ENCODE data around the gene TRAK2. TPM values are rescaled to one million over a fixed set of nuclear protein-coding genes. Genes with fewer than 3 reads are reported as not detected.

The TRAK2 gene
- total and polyA plus RNA-seq, 9 of the 15 experiments (the other 6 are each of a cell fraction or from before 2014, with no cell fraction given): 3.4 to 10.4 (median 7.3) TPM

- TF ChIP-seq L3MBTL2 (IDR thresholded peaks at IDR 0.05) (no peak), SRSF1 (IDR thresholded peaks at IDR 0.05; ENCODE audit: low read depth, low read length) (no peak), POLR2AphosphoS5 (IDR thresholded peaks at IDR 0.05; ENCODE audit: control insufficient read depth, insufficient read depth, low read depth, low read length) (no peak), CSDE1 (IDR thresholded peaks at IDR 0.05) (no peak)
Measured at GRCh38 chr2:201404699-201405280, 46.5 kb downstream of the TRAK2 start (continued).

DNA sequence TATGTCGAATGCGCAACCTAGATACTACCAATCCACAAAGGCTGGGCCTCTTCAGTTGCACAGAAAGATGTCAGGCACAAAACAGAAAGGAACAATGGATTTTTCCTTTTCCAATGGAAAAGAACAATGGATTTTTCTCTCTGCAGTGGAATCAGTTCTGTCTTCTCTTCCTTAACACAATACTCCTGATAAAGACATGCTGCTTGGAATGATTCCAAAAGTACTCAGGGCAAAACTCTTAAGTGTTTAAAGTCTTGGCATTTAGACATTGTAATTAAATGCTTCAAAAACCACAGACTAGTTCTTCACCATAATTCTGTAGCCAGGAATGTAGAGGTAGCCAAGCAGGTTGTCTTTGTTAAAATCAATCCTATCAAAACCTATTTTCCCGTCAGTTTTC lies 47.4 kb downstream of the TRAK2 start:
- 58% methylated on average over 3 of the region's 3 CpGs for WGBS (ENCODE audit: insufficient coverage, low coverage, missing lambda C conversion rate)
- POLR2A ChIA-PET: interaction anchor here (1.4 to 1.9 kb wide), 3 partner anchors 8 to 11 kb away, joined by 5 read pairs; no protein-coding TSS in a partner anchor
- Histone ChIP-seq H2AFZ (ENCODE audit: low read depth, low read length) (no peak overlapping the region), H3K4me1 (replicated peaks in 1 of 2; ENCODE audit: control insufficient read depth in 2 of 2, insufficient read depth in 2 of 2, low read length in 2 of 2) (peaks cover 11 to 18% of the 10 kb centered on the region in 2 experiments; a peak in 4 of 5 replicates), H3K27ac (ENCODE audit: extremely low read depth, low read depth, low read length) (no peak overlapping the region; the same call in 1 of the 3 replicates), H3K9me1 (ENCODE audit: control insufficient read depth, insufficient read depth, low read length) (no peaks in the 10 kb centered on the region), H3K4me3 (no peak overlapping the region), H3K4me2 (ENCODE audit: insufficient read depth, low read length) (peak overlapping the region; percentile 9), H4K20me1 (replicated peaks; ENCODE audit: control insufficient read depth, insufficient read depth, low read length) (no peaks in the 10 kb centered on the region), H3K9ac (ENCODE audit: insufficient read depth in 1 of 2, low read depth in 2 of 2, low read length in 2 of 2) (no peak overlapping the region; a peak in 1 of 4 replicates), H3K79me2 (ENCODE audit: control insufficient read depth, insufficient read depth, low read length) (peaks cover 65% of the 10 kb centered on the region), H3K9me3 (replicated peaks; ENCODE audit: control insufficient read depth, insufficient read depth, low read depth, low read length) (no peaks in the 10 kb centered on the region), H3K36me3 (ENCODE audit: control insufficient read depth, insufficient read depth, low read length) (peaks cover 10% of the 10 kb centered on the region; the same call in 2 of the 3 replicates), H3K27me3 (ENCODE audit: control insufficient read depth in 2 of 2, insufficient read depth in 2 of 2, low read length in 2 of 2) (no peaks in the 10 kb centered on the region)
- CTCF ChIA-PET (ENCODE audit: low intra/inter-chr PET ratio): no interaction called here
- intact Hi-C loops (cut with micrococcal nuclease): no loop called here
- in situ Hi-C loops (cut with MboI): no loop called here
- peak; percentile 25; the same call in 2 of the 3 replicates for ATAC-seq
- BruUV-seq (replicated peaks): no TSS peak
- FAIRE-seq: peak; percentile 62
- DNase-seq (ENCODE audit: extremely low read depth in 1 of 4, low spot score in 3 of 4): peak in 1 of 4 experiments; percentile 25
- TF ChIP-seq, protein P1, sequence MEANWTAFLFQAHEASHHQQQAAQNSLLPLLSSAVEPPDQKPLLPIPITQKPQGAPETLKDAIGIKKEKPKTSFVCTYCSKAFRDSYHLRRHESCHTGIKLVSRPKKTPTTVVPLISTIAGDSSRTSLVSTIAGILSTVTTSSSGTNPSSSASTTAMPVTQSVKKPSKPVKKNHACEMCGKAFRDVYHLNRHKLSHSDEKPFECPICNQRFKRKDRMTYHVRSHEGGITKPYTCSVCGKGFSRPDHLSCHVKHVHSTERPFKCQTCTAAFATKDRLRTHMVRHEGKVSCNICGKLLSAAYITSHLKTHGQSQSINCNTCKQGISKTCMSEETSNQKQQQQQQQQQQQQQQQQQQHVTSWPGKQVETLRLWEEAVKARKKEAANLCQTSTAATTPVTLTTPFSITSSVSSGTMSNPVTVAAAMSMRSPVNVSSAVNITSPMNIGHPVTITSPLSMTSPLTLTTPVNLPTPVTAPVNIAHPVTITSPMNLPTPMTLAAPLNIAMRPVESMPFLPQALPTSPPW (CRISPR knock-in tag; IDR thresholded peaks at IDR 0.05): no peak
- TF ChIP-seq PHTF2 (CRISPR knock-in tag; IDR thresholded peaks at IDR 0.05): no peak
- no peak for TF ChIP-seq ZNF511 (CRISPR knock-in tag; IDR thresholded peaks at IDR 0.05)
- TF ChIP-seq BRF2 (IDR thresholded peaks at IDR 0.05; ENCODE audit: borderline replicate concordance, insufficient read depth, insufficient read length): no peak
- TF ChIP-seq EP300 (IDR thresholded peaks at IDR 0.05; ENCODE audit: low read length): no peak
- TF ChIP-seq DACH1 (IDR thresholded peaks at IDR 0.05; ENCODE audit: partially characterized antibody): no peak
- TF ChIP-seq HMG20A (CRISPR knock-in tag; conservative IDR thresholded peaks at IDR 0.05): no peak
- no peak for TF ChIP-seq CBFA2T3 (IDR thresholded peaks at IDR 0.05)
- no peak for TF ChIP-seq CREB5 (CRISPR knock-in tag; IDR thresholded peaks at IDR 0.05)
- TF ChIP-seq SIRT6 (IDR thresholded peaks at IDR 0.05; ENCODE audit: low read depth, low read length): no peak
- peak; percentile 82 for TF ChIP-seq NFIC (IDR thresholded peaks at IDR 0.05)
- no peak for TF ChIP-seq TCF15 (CRISPR knock-in tag; IDR thresholded peaks at IDR 0.05)
- no peak for TF ChIP-seq NFATC3 (IDR thresholded peaks at IDR 0.05)
- no peak for TF ChIP-seq ZFP1 (CRISPR knock-in tag; IDR thresholded peaks at IDR 0.05)

Measured in K562 (cell line).